ENCODE measurements around the gene DAPK1.

DAPK1 gene

GRCh38 chr9:87604886-87605588 is 107.4 kb downstream of the DAPK1 start:
- no peak overlapping the region for H3K27ac ChIP-seq (ENCODE audit: low read depth, low read length, poor library complexity, severe bottlenecking)

GRCh38 chr9:87605676-87606075 is 108.0 kb downstream of the DAPK1 start:
- no peak overlapping the region for H3K4me2 ChIP-seq (ENCODE audit: low read length)
- 0 out of 2 replicates have a peak, but pooled peaks cover 6% of the 10 kb centered on the region for H3K27me3 ChIP-seq (ENCODE audit: insufficient read depth, low read length)
- no peaks in the 10 kb centered on the region for H3F3A ChIP-seq (ENCODE audit: insufficient read depth, low read length)
- H2AFZ ChIP-seq (ENCODE audit: low read length): no peak overlapping the region
- no peak overlapping the region for H3K9ac ChIP-seq (ENCODE audit: low read length)
- H3K36me3 ChIP-seq (ENCODE audit: insufficient read depth, low read length): no peaks in the 10 kb centered on the region
- H3K27ac ChIP-seq (ENCODE audit: low read depth, low read length, poor library complexity, severe bottlenecking): no peak overlapping the region
- TF ChIP-seq CTCF (IDR thresholded peaks at IDR 0.05; ENCODE audit: low read length) (no peak), EZH2 (IDR thresholded peaks at IDR 0.05; ENCODE audit: borderline replicate concordance, low read length) (no peak)
- H3K9me3 ChIP-seq (ENCODE audit: low read length): 0 out of 2 replicates have a peak, but pooled peaks cover 2% of the 10 kb centered on the region
- no peaks in the 10 kb centered on the region for H3K4me1 ChIP-seq (ENCODE audit: insufficient read depth, low read length, severe bottlenecking)
- no peaks in the 10 kb centered on the region for H3K9me2 ChIP-seq (ENCODE audit: low read depth, low read length)
- no peaks in the 10 kb centered on the region for H4K20me1 ChIP-seq (ENCODE audit: insufficient read depth, low read length)
- no peak overlapping the region for H3K4me3 ChIP-seq (ENCODE audit: low read depth, low read length, poor library complexity, severe bottlenecking)
- H3K79me2 ChIP-seq (ENCODE audit: insufficient read depth, low read length): no peaks in the 10 kb centered on the region

More at GRCh38 chr9:87604886-87605588, 107.4 kb downstream of the DAPK1 start:
- Histone ChIP-seq H3F3A (ENCODE audit: insufficient read depth, low read length) (no peaks in the 10 kb centered on the region), H3K4me1 (ENCODE audit: insufficient read depth, low read length, severe bottlenecking) (no peaks in the 10 kb centered on the region), H3K36me3 (ENCODE audit: insufficient read depth, low read length) (no peaks in the 10 kb centered on the region), H3K4me2 (ENCODE audit: low read length) (no peak overlapping the region), H3K79me2 (ENCODE audit: insufficient read depth, low read length) (no peaks in the 10 kb centered on the region), H3K9me2 (ENCODE audit: low read depth, low read length) (no peaks in the 10 kb centered on the region), H4K20me1 (ENCODE audit: insufficient read depth, low read length) (no peaks in the 10 kb centered on the region), H3K9ac (ENCODE audit: low read length) (no peak overlapping the region), H3K9me3 (ENCODE audit: low read length) (0 out of 2 replicates have a peak, but pooled peaks cover 2% of the 10 kb centered on the region), H3K4me3 (ENCODE audit: low read depth, low read length, poor library complexity, severe bottlenecking) (no peak overlapping the region), H2AFZ (ENCODE audit: low read length) (no peak overlapping the region), H3K27me3 (ENCODE audit: insufficient read depth, low read length) (0 out of 2 replicates have a peak, but pooled peaks cover 6% of the 10 kb centered on the region)
- TF ChIP-seq CTCF (IDR thresholded peaks at IDR 0.05; ENCODE audit: low read length): no peak
- no peak for TF ChIP-seq EZH2 (IDR thresholded peaks at IDR 0.05; ENCODE audit: borderline replicate concordance, low read length)

- Histone ChIP-seq H3K9ac (ENCODE audit: low read length) (no peak overlapping the region), H2AFZ (ENCODE audit: low read length) (no peak overlapping the region), H3K4me1 (ENCODE audit: insufficient read depth, low read length, severe bottlenecking) (no peaks in the 10 kb centered on the region), H3K4me2 (ENCODE audit: low read length) (no peak overlapping the region), H3K27me3 (ENCODE audit: insufficient read depth, low read length) (0 out of 2 replicates have a peak, but pooled peaks cover 6% of the 10 kb centered on the region), H3F3A (ENCODE audit: insufficient read depth, low read length) (no peaks in the 10 kb centered on the region), H4K20me1 (ENCODE audit: insufficient read depth, low read length) (no peaks in the 10 kb centered on the region), H3K4me3 (ENCODE audit: low read depth, low read length, poor library complexity, severe bottlenecking) (no peak overlapping the region), H3K27ac (ENCODE audit: low read depth, low read length, poor library complexity, severe bottlenecking) (no peak overlapping the region), H3K36me3 (ENCODE audit: insufficient read depth, low read length) (no peaks in the 10 kb centered on the region), H3K9me2 (ENCODE audit: low read depth, low read length) (no peaks in the 10 kb centered on the region), H3K79me2 (ENCODE audit: insufficient read depth, low read length) (no peaks in the 10 kb centered on the region), H3K9me3 (ENCODE audit: low read length) (0 out of 2 replicates have a peak, but pooled peaks cover 2% of the 10 kb centered on the region)
- TF ChIP-seq CTCF (IDR thresholded peaks at IDR 0.05; ENCODE audit: low read length): no peak
- no peak for TF ChIP-seq EZH2 (IDR thresholded peaks at IDR 0.05; ENCODE audit: borderline replicate concordance, low read length)
These were observed 109.3 kb downstream of the DAPK1 start for GRCh38 chr9:87606841-87607521.

Data from OCI-LY1 (cell line).